Measurements from ENCODE around the gene PPP2R5C. TPM values are rescaled to one million over a fixed set of nuclear protein-coding genes. Genes with fewer than 3 reads are reported as not detected.

The PPP2R5C gene
- total and polyA plus RNA-seq, 9 of the 15 experiments (the other 6 are each of a cell fraction or from before 2014, with no cell fraction given) = 284 to 617 (median 395) TPM

DNA sequence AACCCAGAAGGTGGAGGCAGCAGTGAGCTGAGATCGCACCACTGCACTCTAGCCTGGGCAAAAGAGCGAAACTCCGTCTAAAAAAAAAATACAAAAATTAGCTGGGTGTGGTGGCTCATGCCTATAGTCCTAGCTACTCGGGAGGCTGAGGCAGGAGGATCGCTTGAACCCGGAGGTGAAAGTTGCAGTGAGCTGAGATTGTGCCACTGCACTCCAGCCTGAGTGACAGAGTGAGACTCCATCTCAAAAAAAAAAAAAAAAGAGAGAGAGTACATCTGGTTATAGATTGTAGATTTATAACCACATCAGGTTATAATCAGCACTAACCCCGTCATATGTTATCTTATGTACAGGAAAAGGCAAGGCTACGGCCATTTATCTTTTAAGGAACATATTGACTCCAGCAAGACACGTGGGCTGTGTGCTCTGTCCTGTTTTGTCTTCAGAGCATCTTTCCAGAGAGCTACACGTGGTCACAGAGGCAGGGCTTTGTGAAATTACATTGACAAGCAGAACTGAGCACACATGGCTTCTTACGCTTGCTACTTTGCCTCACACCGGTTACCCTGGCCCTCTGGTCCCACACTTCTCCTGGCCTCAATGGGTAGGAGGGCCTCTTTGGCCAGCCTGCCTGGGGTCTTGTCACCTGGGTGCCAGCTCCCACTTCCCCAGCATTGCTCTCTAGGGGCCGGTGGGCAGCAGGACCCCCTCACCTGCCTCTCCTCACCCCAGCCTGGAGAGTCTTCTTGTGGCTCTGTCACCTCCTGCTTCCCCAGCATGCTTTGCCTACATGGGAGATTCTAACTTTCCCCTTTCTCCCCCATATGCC, 196.1 kb downstream of the PPP2R5C start (continued):
- TF ChIP-seq, protein P1, sequence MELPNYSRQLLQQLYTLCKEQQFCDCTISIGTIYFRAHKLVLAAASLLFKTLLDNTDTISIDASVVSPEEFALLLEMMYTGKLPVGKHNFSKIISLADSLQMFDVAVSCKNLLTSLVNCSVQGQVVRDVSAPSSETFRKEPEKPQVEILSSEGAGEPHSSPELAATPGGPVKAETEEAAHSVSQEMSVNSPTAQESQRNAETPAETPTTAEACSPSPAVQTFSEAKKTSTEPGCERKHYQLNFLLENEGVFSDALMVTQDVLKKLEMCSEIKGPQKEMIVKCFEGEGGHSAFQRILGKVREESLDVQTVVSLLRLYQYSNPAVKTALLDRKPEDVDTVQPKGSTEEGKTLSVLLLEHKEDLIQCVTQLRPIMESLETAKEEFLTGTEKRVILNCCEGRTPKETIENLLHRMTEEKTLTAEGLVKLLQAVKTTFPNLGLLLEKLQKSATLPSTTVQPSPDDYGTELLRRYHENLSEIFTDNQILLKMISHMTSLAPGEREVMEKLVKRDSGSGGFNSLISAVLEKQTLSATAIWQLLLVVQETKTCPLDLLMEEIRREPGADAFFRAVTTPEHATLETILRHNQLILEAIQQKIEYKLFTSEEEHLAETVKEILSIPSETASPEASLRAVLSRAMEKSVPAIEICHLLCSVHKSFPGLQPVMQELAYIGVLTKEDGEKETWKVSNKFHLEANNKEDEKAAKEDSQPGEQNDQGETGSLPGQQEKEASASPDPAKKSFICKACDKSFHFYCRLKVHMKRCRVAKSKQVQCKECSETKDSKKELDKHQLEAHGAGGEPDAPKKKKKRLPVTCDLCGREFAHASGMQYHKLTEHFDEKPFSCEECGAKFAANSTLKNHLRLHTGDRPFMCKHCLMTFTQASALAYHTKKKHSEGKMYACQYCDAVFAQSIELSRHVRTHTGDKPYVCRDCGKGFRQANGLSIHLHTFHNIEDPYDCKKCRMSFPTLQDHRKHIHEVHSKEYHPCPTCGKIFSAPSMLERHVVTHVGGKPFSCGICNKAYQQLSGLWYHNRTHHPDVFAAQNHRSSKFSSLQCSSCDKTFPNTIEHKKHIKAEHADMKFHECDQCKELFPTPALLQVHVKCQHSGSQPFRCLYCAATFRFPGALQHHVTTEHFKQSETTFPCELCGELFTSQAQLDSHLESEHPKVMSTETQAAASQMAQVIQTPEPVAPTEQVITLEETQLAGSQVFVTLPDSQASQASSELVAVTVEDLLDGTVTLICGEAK (IDR thresholded peaks at IDR 0.05) = no peak
- TF ChIP-seq, protein P1 (CRISPR knock-in tag; IDR thresholded peaks at IDR 0.05) = no peak
- no peak for TF ChIP-seq ZNF707 (CRISPR knock-in tag; conservative IDR thresholded peaks at IDR 0.05)
- no peak for TF ChIP-seq DPF2 (IDR thresholded peaks at IDR 0.05)
- TF ChIP-seq SMAD3 (CRISPR knock-in tag; conservative IDR thresholded peaks at IDR 0.05) = no peak
- no peak for TF ChIP-seq SMARCA5 (IDR thresholded peaks at IDR 0.05)
- TF ChIP-seq CC2D1A (IDR thresholded peaks at IDR 0.05) = no peak
- TF ChIP-seq, protein P2, sequence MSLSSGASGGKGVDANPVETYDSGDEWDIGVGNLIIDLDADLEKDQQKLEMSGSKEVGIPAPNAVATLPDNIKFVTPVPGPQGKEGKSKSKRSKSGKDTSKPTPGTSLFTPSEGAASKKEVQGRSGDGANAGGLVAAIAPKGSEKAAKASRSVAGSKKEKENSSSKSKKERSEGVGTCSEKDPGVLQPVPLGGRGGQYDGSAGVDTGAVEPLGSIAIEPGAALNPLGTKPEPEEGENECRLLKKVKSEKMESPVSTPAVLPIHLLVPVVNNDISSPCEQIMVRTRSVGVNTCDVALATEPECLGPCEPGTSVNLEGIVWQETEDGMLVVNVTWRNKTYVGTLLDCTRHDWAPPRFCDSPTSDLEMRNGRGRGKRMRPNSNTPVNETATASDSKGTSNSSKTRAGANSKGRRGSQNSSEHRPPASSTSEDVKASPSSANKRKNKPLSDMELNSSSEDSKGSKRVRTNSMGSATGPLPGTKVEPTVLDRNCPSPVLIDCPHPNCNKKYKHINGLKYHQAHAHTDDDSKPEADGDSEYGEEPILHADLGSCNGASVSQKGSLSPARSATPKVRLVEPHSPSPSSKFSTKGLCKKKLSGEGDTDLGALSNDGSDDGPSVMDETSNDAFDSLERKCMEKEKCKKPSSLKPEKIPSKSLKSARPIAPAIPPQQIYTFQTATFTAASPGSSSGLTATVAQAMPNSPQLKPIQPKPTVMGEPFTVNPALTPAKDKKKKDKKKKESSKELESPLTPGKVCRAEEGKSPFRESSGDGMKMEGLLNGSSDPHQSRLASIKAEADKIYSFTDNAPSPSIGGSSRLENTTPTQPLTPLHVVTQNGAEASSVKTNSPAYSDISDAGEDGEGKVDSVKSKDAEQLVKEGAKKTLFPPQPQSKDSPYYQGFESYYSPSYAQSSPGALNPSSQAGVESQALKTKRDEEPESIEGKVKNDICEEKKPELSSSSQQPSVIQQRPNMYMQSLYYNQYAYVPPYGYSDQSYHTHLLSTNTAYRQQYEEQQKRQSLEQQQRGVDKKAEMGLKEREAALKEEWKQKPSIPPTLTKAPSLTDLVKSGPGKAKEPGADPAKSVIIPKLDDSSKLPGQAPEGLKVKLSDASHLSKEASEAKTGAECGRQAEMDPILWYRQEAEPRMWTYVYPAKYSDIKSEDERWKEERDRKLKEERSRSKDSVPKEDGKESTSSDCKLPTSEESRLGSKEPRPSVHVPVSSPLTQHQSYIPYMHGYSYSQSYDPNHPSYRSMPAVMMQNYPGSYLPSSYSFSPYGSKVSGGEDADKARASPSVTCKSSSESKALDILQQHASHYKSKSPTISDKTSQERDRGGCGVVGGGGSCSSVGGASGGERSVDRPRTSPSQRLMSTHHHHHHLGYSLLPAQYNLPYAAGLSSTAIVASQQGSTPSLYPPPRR (CRISPR knock-in tag; IDR thresholded peaks at IDR 0.05; ENCODE audit: borderline replicate concordance) = no peak
- TF ChIP-seq, protein P3, sequence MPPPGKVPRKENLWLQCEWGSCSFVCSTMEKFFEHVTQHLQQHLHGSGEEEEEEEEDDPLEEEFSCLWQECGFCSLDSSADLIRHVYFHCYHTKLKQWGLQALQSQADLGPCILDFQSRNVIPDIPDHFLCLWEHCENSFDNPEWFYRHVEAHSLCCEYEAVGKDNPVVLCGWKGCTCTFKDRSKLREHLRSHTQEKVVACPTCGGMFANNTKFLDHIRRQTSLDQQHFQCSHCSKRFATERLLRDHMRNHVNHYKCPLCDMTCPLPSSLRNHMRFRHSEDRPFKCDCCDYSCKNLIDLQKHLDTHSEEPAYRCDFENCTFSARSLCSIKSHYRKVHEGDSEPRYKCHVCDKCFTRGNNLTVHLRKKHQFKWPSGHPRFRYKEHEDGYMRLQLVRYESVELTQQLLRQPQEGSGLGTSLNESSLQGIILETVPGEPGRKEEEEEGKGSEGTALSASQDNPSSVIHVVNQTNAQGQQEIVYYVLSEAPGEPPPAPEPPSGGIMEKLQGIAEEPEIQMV (tag; conservative IDR thresholded peaks at IDR 0.05; ENCODE audit: low read depth) = no peak
- TF ChIP-seq RBBP5 (IDR thresholded peaks at IDR 0.05; ENCODE audit: borderline replicate concordance, insufficient read depth, low read length, poor library complexity, severe bottlenecking) = no peak
- no peak for TF ChIP-seq ZNF217 (CRISPR knock-in tag; IDR thresholded peaks at IDR 0.05)
- no peak for TF ChIP-seq ZNF121 (CRISPR knock-in tag; conservative IDR thresholded peaks at IDR 0.05)
